ENCODE results near the gene RTN3.

- TF ChIP-seq CTCF (IDR thresholded peaks at IDR 0.05) (no peak), ZFX (IDR thresholded peaks at IDR 0.05; ENCODE audit: borderline replicate concordance) (no peak)
Observed at GRCh38 chr11:63769042-63769713, 87.9 kb downstream of the RTN3 start.

Data from 22Rv1 (cell line).